ES-I3 (cell line): ENCODE measurements around the gene GADD45B.
A peak's percentile ranks its signal among the peaks of the same experiment; 100 is the strongest.
"Not testable (repeated sequence)": the region's sequence is repeated elsewhere in the genome, so short reads cannot be mapped to it uniquely, and the experiment has no call there.

Source experiments
- H3K36me3 ChIP-seq: 2 replicates; pipeline ENCODE4 v1.6.1; 2013; ENCODE audit warnings: mild to moderate bottlenecking, low read length, control low read depth, moderate library complexity; ENCODE audit not compliant: insufficient read depth
- H3K4me1 ChIP-seq: 2 replicates; pipeline ENCODE4 v1.6.1; 2013; ENCODE audit warnings: mild to moderate bottlenecking, control low read depth, low read length; ENCODE audit not compliant: insufficient read depth
- H3K9ac ChIP-seq: 2 replicates; pipeline ENCODE4 v1.6.1; 2013; ENCODE audit warnings: low read depth, mild to moderate bottlenecking, low read length, moderate library complexity
- H3K9me3 ChIP-seq: 2 replicates; pipeline ENCODE4 v1.6.1; 2013; ENCODE audit warnings: mild to moderate bottlenecking, low read length, moderate library complexity; ENCODE audit not compliant: control insufficient read depth, insufficient read depth

GADD45B gene

GRCh38 chr19:2483084-2483483, 7.2 kb downstream of the GADD45B start:
- Histone ChIP-seq H3K4me1 (no peaks in the 10 kb centered on the region; the same call in 1 of the 2 replicates), H3K9me3 (no peaks in the 10 kb centered on the region), H3K9ac (no peak overlapping the region), H3K36me3 (no peaks in the 10 kb centered on the region)

GRCh38 chr19:2483484-2484151, 7.7 kb downstream of the GADD45B start:
- Histone ChIP-seq H3K36me3 (no peaks in the 10 kb centered on the region), H3K4me1 (no peaks in the 10 kb centered on the region; the same call in 1 of the 2 replicates), H3K9me3 (no peaks in the 10 kb centered on the region), H3K9ac (no peak overlapping the region)

GRCh38 chr19:2484178-2484937, 8.4 kb downstream of the GADD45B start:
- Histone ChIP-seq H3K9ac (no peak overlapping the region), H3K36me3 (no peaks in the 10 kb centered on the region), H3K4me1 (no peaks in the 10 kb centered on the region; the same call in 1 of the 2 replicates), H3K9me3 (no peaks in the 10 kb centered on the region)

GRCh38 chr19:2485428-2485827, 9.5 kb downstream of the GADD45B start:
- Histone ChIP-seq H3K36me3 (no peaks in the 10 kb centered on the region), H3K4me1 (no peaks in the 10 kb centered on the region; the same call in 1 of the 2 replicates), H3K9me3 (no peaks in the 10 kb centered on the region), H3K9ac (no peak overlapping the region)

DNA sequence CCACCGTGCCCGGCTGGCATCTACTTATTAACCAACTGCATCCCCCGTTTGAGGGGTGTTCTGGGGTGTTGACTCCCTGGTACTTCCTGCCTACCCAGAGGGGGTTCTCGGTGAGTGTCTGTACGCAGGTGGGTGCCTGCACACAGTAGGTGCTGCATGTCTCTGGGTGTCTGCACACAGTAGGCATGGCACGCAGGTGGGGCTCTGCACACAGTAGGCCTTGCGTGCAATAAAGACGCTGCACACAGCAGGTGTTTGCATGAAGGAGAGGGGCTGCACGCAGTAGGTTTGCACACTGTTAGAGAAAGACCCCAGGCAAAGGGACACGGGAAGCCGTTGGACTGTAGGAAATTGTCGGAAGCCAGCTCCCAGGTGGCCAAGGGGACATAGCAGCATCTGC, 11.2 kb downstream of the GADD45B start:
- Histone ChIP-seq H3K9ac (no peak overlapping the region), H3K9me3 (no peaks in the 10 kb centered on the region), H3K4me1 (no peaks in the 10 kb centered on the region; the same call in 1 of the 2 replicates), H3K36me3 (no peaks in the 10 kb centered on the region)

DNA sequence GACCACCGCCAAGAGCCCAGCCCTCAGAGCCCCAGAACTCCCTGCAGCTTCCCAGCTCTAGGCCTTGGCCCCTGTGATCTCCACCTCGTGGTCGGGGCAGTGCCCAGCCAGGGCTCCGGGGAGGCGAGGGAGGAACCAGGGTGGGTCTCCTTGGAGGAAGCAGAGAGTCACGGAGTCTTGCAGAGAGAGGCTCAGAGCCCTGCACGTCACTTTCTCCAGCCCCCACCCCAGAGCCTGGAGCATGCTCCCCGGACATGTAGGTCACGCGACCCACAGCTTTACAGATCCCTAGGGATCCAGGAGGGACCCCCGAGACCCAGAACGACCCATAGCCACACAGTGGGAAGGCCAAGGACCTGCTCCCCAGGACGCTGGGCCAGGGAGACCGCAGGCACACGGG, 11.9 kb downstream of the GADD45B start:
- H3K9me3 ChIP-seq, result no peaks in the 10 kb centered on the region
- peak overlapping the region; percentile 62; the same call in 1 of the 2 replicates for H3K9ac ChIP-seq
- H3K36me3 ChIP-seq, result no peaks in the 10 kb centered on the region
- no peaks in the 10 kb centered on the region; the same call in 1 of the 2 replicates for H3K4me1 ChIP-seq

DNA sequence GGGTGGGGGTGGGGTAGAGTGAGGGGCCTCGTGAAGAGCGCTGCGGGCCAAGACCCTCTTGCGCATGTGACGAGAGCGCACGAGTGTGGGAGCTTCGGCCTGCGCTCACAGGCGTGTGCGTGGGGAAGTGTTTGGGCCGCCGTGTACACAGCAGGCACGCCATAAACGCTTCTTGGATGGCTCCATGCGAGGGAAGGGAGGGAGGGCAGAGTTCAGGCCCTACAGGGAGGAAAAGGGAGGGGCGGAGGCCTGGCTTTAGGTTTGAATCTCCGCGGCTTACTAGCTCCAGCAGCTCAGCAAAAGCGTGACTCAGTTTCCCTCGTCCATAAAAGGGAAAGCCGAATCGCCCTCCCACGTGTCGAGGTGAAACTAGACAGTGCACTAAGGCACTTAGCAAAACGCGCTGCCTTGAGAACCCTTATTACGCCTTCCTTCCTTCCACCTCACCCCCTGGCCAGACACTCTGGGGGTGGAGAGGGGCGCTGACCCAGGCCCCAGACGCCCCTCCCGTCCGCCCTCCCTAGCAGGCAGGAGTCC, 12.5 kb downstream of the GADD45B start:
- H3K9ac ChIP-seq, result peak overlapping the region; percentile 62; the same call in 1 of the 2 replicates
- no peaks in the 10 kb centered on the region for H3K9me3 ChIP-seq
- no peaks in the 10 kb centered on the region for H3K36me3 ChIP-seq
- H3K4me1 ChIP-seq, result no peaks in the 10 kb centered on the region; the same call in 1 of the 2 replicates

DNA sequence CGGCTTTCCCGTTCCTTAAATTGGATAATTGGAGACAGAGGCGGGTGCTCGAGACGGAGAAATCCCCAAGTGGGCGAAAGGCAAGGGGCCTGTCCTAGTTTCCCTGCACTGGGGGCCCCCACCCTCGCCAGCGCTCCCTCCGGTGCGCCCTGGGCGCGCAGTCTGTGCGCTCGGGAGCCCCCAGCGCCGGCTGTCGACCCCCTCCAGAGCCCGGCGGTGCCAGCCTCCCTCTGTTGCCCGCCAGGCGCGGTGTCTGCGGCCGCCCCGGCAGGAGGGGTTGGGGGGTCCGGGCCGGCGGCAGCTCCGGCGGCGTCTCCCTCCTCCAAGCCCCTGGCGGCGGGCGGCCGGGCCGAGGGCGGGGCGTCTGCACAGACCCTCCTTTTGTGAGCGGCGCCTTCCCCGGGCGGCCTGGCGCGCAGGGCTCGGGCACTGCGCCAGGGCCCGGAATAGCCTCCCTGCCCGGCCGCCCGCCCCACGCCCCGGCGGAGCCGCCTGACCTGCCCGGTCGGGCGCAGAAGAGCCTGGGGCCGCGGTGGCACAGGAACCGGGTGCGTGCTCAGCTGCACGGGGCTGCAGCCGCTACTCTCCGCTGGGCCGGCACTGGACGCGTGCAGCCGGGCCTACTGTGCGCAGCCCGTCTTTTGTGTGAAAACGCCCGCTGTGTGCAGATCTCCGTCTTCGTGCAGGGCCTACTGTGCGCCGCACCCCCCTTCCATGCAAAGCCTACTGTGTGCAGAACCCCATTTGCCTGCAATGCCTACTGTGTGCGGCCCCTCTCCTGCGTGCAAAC, 13.2 kb downstream of the GADD45B start:
- Histone ChIP-seq H3K9ac (peak overlapping the region; percentile 62; the same call in 1 of the 2 replicates), H3K4me1 (no peaks in the 10 kb centered on the region; the same call in 1 of the 2 replicates)

GRCh38 chr19:2490659-2491058, 14.7 kb downstream of the GADD45B start:
- Histone ChIP-seq H3K9ac (no peak overlapping the region), H3K9me3 (no peaks in the 10 kb centered on the region), H3K36me3 (no peaks in the 10 kb centered on the region), H3K4me1 (peaks cover 4% of the 10 kb centered on the region; the same call in 1 of the 2 replicates)

More for the DNA sequence above, 13.2 kb downstream of the GADD45B start:
- no peaks in the 10 kb centered on the region for H3K36me3 ChIP-seq
- no peaks in the 10 kb centered on the region for H3K9me3 ChIP-seq

DNA sequence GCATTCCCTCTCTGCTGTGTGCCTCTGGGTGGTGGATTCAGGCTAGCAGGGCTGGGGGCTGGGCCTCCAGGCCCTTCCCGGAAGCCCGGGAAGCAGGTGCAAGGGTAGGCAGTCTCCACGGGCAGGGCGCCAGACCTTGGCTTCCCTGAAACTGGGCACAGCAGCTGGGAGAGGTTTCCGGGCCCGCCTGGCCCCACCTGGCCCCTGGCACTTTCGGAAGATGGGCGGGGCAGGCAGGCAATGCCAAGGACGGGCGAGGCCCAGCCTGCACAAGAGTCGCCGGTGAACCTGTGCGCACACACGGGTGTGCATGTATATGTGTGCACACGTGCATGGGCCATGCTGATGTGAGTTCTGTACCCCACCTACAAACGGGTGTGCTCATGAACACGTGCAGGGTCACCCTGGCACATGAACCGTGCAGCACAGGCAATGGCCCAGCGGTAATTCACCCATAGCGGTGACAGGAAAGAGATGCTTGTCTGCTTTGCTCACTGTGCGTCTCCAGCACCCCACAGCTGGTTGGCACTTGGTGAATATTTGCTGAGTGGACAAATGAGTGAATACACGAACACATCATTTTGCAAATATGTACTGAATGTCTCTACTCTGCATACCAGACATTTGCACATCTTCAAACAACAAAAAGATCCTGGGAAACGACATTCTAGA, 15.3 kb downstream of the GADD45B start:
- H3K36me3 ChIP-seq, result no peaks in the 10 kb centered on the region
- no peak overlapping the region for H3K9ac ChIP-seq
- H3K9me3 ChIP-seq, result no peaks in the 10 kb centered on the region
- peaks cover 10% of the 10 kb centered on the region for H3K4me1 ChIP-seq

DNA sequence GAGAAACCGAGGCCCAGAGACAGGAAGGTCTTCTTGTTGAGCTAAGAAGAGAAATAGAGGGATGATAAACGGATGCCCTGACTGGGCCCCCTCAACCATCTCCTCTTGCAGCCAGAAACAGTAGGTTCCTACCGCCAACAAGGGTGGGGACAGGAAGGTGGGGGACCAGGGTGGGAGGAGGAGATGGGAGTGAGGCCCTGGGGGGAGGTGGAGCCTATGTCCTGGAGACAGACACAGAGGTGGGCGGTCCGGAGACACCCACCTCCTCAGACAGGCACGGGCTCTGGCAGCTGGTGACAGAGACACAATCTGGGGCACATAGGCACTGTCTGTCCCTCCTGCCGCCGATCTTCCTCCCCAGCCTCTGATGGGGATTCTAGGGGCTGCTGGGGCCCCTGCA, 16.9 kb downstream of the GADD45B start:
- Histone ChIP-seq H3K4me1 (peaks cover 10% of the 10 kb centered on the region), H3K9ac (no peak overlapping the region), H3K36me3 (no peaks in the 10 kb centered on the region), H3K9me3 (no peaks in the 10 kb centered on the region)

- not testable (repeated sequence) for H3K9me3 ChIP-seq, H3K9ac ChIP-seq, H3K36me3 ChIP-seq
- H3K4me1 ChIP-seq, result peaks cover 10% of the 10 kb centered on the region
Measured at GRCh38 chr19:2493448-2493847, 17.5 kb downstream of the GADD45B start.

GRCh38 chr19:2494084-2494446, 18.1 kb downstream of the GADD45B start:
- no peak overlapping the region for H3K9ac ChIP-seq

More at GRCh38 chr19:2494084-2494446, 18.1 kb downstream of the GADD45B start:
- Histone ChIP-seq H3K9me3 (no peaks in the 10 kb centered on the region), H3K4me1 (peaks cover 12% of the 10 kb centered on the region), H3K36me3 (no peaks in the 10 kb centered on the region)
